PC-3 (cell line): ENCODE data around the gene SCLY. TPM values are rescaled to one million over a fixed set of nuclear protein-coding genes. Genes with fewer than 3 reads are reported as not detected.

ENCODE experiments used
- ATAC-seq: fragments of 200-7000 bp; cut with Tn5 transposase; 2 replicates; pipeline ENCODE4 v1.9.1; 2020; ENCODE audit warnings: mild to moderate bottlenecking, moderate library complexity
- BruUV-seq: library from RNA; stranded (reverse); fragments of 400-500 nt; replicated peaks from 2 replicates; lab custom pipeline; 2021; lab: Mats Ljungman, UMichigan
- CTCF ChIA-PET: fragments of 300-600 bp; sonication (Branson Sonifier 250); formaldehyde crosslinking; loops from one replicate; lab custom pipeline; 2022; ENCODE audit warnings: antibody characterized with exemption; lab: Charles Lee
- POLR2A ChIA-PET: fragments of 300-600 bp; sonication (Branson Sonifier 250); formaldehyde crosslinking; loops from one replicate; lab custom pipeline; 2022; ENCODE audit warnings: antibody characterized with exemption; ENCODE audit not compliant: unreplicated experiment; lab: Charles Lee
- DNase-seq: peaks from one replicate; pipeline ENCODE4 v3.0.0-alpha.2; 2015
- H2AFZ ChIP-seq: fragments of 300-600 bp; sonication (generic); 2 replicates; pipeline ENCODE4 v1.6.0; 2016; ENCODE audit warnings: antibody characterized with exemption, low read length
- H3F3A ChIP-seq: fragments of 300-600 bp; sonication (generic); one replicate; pipeline ENCODE4 v1.6.0; 2017; ENCODE audit warnings: antibody characterized with exemption, low read length, control low read depth, mild to moderate bottlenecking; ENCODE audit not compliant: unreplicated experiment
- H3K27ac ChIP-seq: fragments of 300-600 bp; sonication (generic); 2 replicates; pipeline ENCODE4 v1.5.1; 2016; ENCODE audit warnings: mild to moderate bottlenecking, low read length
- H3K27me3 ChIP-seq: fragments of 300-600 bp; sonication (generic); 2 replicates; pipeline ENCODE4 v1.6.1; 2016; ENCODE audit warnings: low read length, mixed read lengths
- H3K36me3 ChIP-seq: fragments of 300-600 bp; sonication (generic); 2 replicates; pipeline ENCODE4 v1.6.1; 2016; ENCODE audit warnings: low read depth, mixed run types, low read length, mixed read lengths
- H3K4me1 ChIP-seq: fragments of 300-600 bp; sonication (generic); 2 replicates; pipeline ENCODE4 v1.5.1; 2016; ENCODE audit warnings: low read length; ENCODE audit not compliant: insufficient read depth
- H3K4me2 ChIP-seq: fragments of 300-600 bp; sonication (generic); 2 replicates; pipeline ENCODE4 v1.6.0; 2016; ENCODE audit warnings: low read length
- H3K4me3 ChIP-seq: fragments of 300-600 bp; sonication (generic); 2 replicates; pipeline ENCODE4 v1.5.1; 2016; ENCODE audit warnings: mild to moderate bottlenecking, low read length, mixed read lengths
- H3K79me2 ChIP-seq: fragments of 300-600 bp; sonication (generic); 2 replicates; pipeline ENCODE4 v1.6.1; 2017; ENCODE audit warnings: low read length, mixed read lengths
- H3K9ac ChIP-seq: fragments of 300-600 bp; sonication (generic); 2 replicates; pipeline ENCODE4 v1.6.0; 2016; ENCODE audit warnings: mild to moderate bottlenecking, low read length
- H3K9me2 ChIP-seq: fragments of 300-600 bp; sonication (generic); replicated peaks from 2 replicates; pipeline ENCODE4 v1.6.1; 2016; ENCODE audit warnings: mixed run types, low read length, mixed read lengths
- H3K9me3 ChIP-seq: fragments of 300-600 bp; sonication (generic); 2 replicates; pipeline ENCODE4 v1.6.1; 2016; ENCODE audit warnings: low read length, mixed read lengths
- H4K20me1 ChIP-seq: fragments of 300-600 bp; sonication (generic); 2 replicates; pipeline ENCODE4 v1.6.1; 2016; ENCODE audit warnings: low read length, mixed read lengths
- EZH2 ChIP-seq: fragments of 300-600 bp; sonication (generic); IDR thresholded peaks from one replicate; pipeline ENCODE4 v1.6.1; 2017; ENCODE audit warnings: antibody characterized with exemption, mild to moderate bottlenecking, low read length; ENCODE audit not compliant: unreplicated experiment
- EZH2phosphoT487 ChIP-seq: fragments of 300-600 bp; sonication (generic); IDR thresholded peaks from 2 replicates; pipeline ENCODE4 v1.6.1; 2018; ENCODE audit warnings: mild to moderate bottlenecking, antibody characterized with exemption, low read length, borderline replicate concordance
- intact Hi-C: fragments of 100-400 bp; cut with micrococcal nuclease; formaldehyde crosslinking; loops from 2 replicates; pipeline ENCODE4 v1.9.0; 2023
- total RNA-seq: library from RNA; depleted of rRNA; stranded (reverse); fragments of >200 nt; gene quantifications from 2 replicates; pipeline ENCODE4 v1.2.3, GENCODE V29; 2014
- TF ChIP-seq, protein P1 (sequence below): fragments of 300-600 bp; sonication (generic); conservative IDR thresholded peaks from 2 replicates; pipeline ENCODE4 v1.5.1; 2017; ENCODE audit warnings: antibody characterized with exemption, low read depth, mild to moderate bottlenecking, low read length

SCLY gene
- total RNA-seq, 1 experiment from 2014 or later, result 23.1 TPM

DNA sequence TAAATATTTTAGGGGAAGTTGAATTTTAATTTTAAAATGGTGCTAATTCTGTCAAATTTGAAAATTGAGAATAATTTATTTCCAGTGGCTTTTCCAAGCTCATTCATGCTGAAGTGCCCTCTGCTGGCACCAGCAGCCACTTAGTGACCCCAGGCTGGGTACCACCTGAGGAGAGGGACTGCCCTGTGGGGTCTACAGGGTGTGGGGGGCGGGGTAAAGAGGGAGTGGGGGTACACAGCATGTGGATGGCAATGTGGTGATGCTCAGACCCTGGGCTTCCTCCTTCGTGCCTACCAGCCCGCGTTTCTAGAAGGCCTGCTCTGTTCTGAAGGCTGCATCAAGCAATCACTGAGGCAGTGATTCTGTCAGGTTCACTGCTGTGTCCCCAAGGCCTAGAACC is 45.1 kb upstream of the SCLY start:
- DNase-seq, result no peak
- CTCF ChIA-PET, result interaction anchor here (0.6 to 1.0 kb wide), 2 partner anchors 47 to 157 kb away, joined by 3 to 5 read pairs; no protein-coding TSS in a partner anchor
- Histone ChIP-seq H4K20me1 (no peaks in the 10 kb centered on the region), H3K9ac (no peak overlapping the region), H3K9me3 (no peaks in the 10 kb centered on the region), H3K27ac (no peak overlapping the region), H3K4me2 (no peak overlapping the region), H3K9me2 (no peaks in the 10 kb centered on the region), H3K4me1 (no peaks in the 10 kb centered on the region; the same call in 1 of the 2 replicates), H3K36me3 (no peaks in the 10 kb centered on the region), H3K79me2 (no peaks in the 10 kb centered on the region), H2AFZ (no peak overlapping the region), H3K4me3 (no peak overlapping the region), H3F3A (no peaks in the 10 kb centered on the region), H3K27me3 (no peaks in the 10 kb centered on the region)
- no TSS peak for BruUV-seq
- POLR2A ChIA-PET, result no interaction called here
- no peak for ATAC-seq
- intact Hi-C loops, result no loop called here
- TF ChIP-seq EZH2, result no peak
- TF ChIP-seq, protein P1, sequence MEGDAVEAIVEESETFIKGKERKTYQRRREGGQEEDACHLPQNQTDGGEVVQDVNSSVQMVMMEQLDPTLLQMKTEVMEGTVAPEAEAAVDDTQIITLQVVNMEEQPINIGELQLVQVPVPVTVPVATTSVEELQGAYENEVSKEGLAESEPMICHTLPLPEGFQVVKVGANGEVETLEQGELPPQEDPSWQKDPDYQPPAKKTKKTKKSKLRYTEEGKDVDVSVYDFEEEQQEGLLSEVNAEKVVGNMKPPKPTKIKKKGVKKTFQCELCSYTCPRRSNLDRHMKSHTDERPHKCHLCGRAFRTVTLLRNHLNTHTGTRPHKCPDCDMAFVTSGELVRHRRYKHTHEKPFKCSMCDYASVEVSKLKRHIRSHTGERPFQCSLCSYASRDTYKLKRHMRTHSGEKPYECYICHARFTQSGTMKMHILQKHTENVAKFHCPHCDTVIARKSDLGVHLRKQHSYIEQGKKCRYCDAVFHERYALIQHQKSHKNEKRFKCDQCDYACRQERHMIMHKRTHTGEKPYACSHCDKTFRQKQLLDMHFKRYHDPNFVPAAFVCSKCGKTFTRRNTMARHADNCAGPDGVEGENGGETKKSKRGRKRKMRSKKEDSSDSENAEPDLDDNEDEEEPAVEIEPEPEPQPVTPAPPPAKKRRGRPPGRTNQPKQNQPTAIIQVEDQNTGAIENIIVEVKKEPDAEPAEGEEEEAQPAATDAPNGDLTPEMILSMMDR, result peak; percentile 55

DNA sequence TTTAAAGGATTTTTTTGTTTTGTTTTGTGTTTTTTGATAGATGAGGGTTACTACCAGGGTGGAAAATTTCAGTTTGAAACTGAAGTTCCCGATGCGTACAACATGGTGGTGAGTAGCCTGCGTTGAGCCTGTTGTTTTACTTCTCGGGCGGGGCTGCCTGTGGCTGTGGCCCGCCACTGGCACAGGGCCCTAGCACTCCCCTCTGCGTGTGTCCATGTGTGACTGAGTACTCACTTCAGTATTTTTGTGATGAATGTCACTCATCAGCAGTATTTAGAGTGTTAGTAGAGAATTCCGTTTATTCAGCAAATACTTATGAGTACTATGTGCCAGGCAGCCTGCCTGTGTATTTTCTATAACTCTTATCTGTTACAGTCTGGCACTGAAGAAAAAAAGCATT is 44.3 kb upstream of the SCLY start:
- Histone ChIP-seq H3K27ac (no peak overlapping the region), H3K4me2 (no peak overlapping the region), H3K9me2 (no peaks in the 10 kb centered on the region), H3F3A (no peaks in the 10 kb centered on the region), H4K20me1 (no peaks in the 10 kb centered on the region), H3K9me3 (no peaks in the 10 kb centered on the region), H3K79me2 (no peaks in the 10 kb centered on the region), H2AFZ (no peak overlapping the region), H3K4me3 (no peak overlapping the region), H3K4me1 (no peaks in the 10 kb centered on the region; the same call in 1 of the 2 replicates), H3K9ac (no peak overlapping the region), H3K36me3 (no peaks in the 10 kb centered on the region), H3K27me3 (no peaks in the 10 kb centered on the region)
- POLR2A ChIA-PET, result no interaction called here
- DNase-seq (no peak), ATAC-seq (no peak)
- no peak for TF ChIP-seq EZH2
- no peak for TF ChIP-seq EZH2phosphoT487
- TF ChIP-seq, protein P1, result no peak
- BruUV-seq, result no TSS peak
- CTCF ChIA-PET, result no interaction called here
- intact Hi-C loops, result no loop called here

DNA sequence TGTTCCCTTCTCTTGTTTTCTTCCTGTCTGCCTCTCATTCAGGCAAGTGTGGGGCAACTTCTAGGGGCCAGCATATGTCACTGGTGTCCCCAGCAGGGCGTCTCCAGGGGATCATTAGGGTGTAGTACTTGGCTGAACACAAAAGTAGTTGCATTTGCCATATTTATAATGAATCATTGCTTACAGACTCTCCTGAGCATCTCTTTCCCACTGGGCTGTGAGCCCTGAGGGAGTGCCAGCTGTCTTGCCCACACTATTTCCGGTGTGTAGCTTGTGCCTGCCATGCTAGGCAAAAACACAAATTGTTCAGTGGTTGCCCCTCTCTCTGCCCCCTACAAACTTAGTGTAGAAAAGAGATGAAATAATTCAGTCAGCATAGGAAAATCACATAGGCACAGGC is 40.8 kb upstream of the SCLY start:
- TF ChIP-seq, protein P1, result no peak
- TF ChIP-seq EZH2, result no peak
- no peak for TF ChIP-seq EZH2phosphoT487

More for the DNA sequence above, 40.8 kb upstream of the SCLY start:
- H3K9ac ChIP-seq, result no peak overlapping the region
- no peaks in the 10 kb centered on the region; the same call in 1 of the 2 replicates for H3K4me1 ChIP-seq
- H4K20me1 ChIP-seq, result no peaks in the 10 kb centered on the region
- no peak overlapping the region for H2AFZ ChIP-seq
- H3K9me3 ChIP-seq, result no peaks in the 10 kb centered on the region
- POLR2A ChIA-PET, result no interaction called here
- no peaks in the 10 kb centered on the region for H3K9me2 ChIP-seq
- H3K36me3 ChIP-seq, result no peaks in the 10 kb centered on the region
- no TSS peak for BruUV-seq
- CTCF ChIA-PET, result no interaction called here
- H3K4me2 ChIP-seq, result no peak overlapping the region
- intact Hi-C loops, result no loop called here
- no peaks in the 10 kb centered on the region for H3K27me3 ChIP-seq
- no peak overlapping the region for H3K4me3 ChIP-seq
- H3F3A ChIP-seq, result no peaks in the 10 kb centered on the region
- H3K79me2 ChIP-seq, result no peaks in the 10 kb centered on the region
- DNase-seq (peak; percentile 18), ATAC-seq (peak; percentile 62)
- no peak overlapping the region for H3K27ac ChIP-seq
